ENCODE measurements around the gene PDCL2.

DNA sequence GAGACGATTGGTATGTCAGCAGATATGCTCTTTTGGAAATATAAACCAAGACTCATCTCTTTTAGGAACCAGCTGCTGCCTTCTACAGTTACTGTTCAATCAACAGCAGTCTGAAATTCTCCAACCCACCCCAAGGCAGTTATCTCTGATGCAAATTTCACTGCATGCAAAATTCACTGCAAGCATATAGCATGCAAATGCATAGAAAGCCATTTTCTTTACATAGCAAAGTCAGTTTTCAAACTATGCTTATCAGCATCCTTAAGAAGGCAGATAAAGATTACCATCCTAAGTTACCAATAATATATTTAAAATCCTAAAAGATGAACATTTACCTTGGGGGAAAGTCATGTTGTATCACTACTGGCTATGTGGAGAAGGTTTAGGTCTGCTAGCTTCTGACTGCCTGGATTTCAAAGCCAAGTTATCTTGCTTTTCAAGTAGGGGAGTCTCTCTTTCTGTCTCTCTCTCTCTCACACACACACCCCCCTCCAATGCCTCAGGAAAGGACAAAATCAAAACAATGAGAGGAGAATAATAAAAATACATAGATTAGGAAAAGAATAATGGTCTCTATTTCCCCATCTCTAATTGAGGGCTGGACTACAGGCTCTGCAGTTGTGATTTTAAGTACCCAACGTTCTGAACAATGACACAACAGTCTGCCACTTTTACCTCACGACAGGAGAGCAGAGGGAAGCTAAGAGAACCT is 42.5 kb upstream of the PDCL2 start:
- TF ChIP-seq, protein P1, sequence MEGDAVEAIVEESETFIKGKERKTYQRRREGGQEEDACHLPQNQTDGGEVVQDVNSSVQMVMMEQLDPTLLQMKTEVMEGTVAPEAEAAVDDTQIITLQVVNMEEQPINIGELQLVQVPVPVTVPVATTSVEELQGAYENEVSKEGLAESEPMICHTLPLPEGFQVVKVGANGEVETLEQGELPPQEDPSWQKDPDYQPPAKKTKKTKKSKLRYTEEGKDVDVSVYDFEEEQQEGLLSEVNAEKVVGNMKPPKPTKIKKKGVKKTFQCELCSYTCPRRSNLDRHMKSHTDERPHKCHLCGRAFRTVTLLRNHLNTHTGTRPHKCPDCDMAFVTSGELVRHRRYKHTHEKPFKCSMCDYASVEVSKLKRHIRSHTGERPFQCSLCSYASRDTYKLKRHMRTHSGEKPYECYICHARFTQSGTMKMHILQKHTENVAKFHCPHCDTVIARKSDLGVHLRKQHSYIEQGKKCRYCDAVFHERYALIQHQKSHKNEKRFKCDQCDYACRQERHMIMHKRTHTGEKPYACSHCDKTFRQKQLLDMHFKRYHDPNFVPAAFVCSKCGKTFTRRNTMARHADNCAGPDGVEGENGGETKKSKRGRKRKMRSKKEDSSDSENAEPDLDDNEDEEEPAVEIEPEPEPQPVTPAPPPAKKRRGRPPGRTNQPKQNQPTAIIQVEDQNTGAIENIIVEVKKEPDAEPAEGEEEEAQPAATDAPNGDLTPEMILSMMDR (IDR thresholded peaks at IDR 0.05 in 2 of 3, conservative IDR thresholded peaks at IDR 0.05 in 1 of 3; ENCODE audit: control insufficient read depth in 2 of 3, extremely low read depth in 1 of 3, insufficient read depth in 1 of 3, low read depth in 3 of 3, low read length in 3 of 3), result no peak
- TF ChIP-seq POLR2A (IDR thresholded peaks at IDR 0.05; ENCODE audit: low read depth, low read length), result no peak
- TF ChIP-seq, protein P2, sequence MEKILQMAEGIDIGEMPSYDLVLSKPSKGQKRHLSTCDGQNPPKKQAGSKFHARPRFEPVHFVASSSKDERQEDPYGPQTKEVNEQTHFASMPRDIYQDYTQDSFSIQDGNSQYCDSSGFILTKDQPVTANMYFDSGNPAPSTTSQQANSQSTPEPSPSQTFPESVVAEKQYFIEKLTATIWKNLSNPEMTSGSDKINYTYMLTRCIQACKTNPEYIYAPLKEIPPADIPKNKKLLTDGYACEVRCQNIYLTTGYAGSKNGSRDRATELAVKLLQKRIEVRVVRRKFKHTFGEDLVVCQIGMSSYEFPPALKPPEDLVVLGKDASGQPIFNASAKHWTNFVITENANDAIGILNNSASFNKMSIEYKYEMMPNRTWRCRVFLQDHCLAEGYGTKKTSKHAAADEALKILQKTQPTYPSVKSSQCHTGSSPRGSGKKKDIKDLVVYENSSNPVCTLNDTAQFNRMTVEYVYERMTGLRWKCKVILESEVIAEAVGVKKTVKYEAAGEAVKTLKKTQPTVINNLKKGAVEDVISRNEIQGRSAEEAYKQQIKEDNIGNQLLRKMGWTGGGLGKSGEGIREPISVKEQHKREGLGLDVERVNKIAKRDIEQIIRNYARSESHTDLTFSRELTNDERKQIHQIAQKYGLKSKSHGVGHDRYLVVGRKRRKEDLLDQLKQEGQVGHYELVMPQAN (conservative IDR thresholded peaks at IDR 0.05), result no peak
- no peak for TF ChIP-seq ZNF274 (IDR thresholded peaks at IDR 0.05; ENCODE audit: insufficient read depth, insufficient read length)
- TF ChIP-seq NR2C2 (IDR thresholded peaks at IDR 0.05; ENCODE audit: borderline replicate concordance, control insufficient read depth, insufficient read length, low read depth), result no peak
- TF ChIP-seq GABPA (IDR thresholded peaks at IDR 0.05; ENCODE audit: low read depth), result no peak
